HUES48 (cell line): ENCODE data around the gene COL17A1.

Experiments used
- H3K27ac ChIP-seq: one replicate; pipeline ENCODE4 v1.7.0; 2013; ENCODE audit warnings: low read depth, low read length, inconsistent platforms
- H3K27me3 ChIP-seq: 2 replicates; pipeline ENCODE4 v1.6.1; 2013; ENCODE audit warnings: mild to moderate bottlenecking, low read length; ENCODE audit not compliant: control insufficient read depth, insufficient read depth
- H3K36me3 ChIP-seq: 2 replicates; pipeline ENCODE4 v1.6.1; 2013; ENCODE audit warnings: low read length; ENCODE audit not compliant: control insufficient read depth, insufficient read depth
- H3K4me1 ChIP-seq: 2 replicates; pipeline ENCODE4 v1.6.1; 2013; ENCODE audit warnings: mild to moderate bottlenecking, low read length; ENCODE audit not compliant: control insufficient read depth, insufficient read depth
- H3K4me3 ChIP-seq: 2 replicates; pipeline ENCODE4 v1.5.1; 2013; ENCODE audit warnings: mild to moderate bottlenecking, low read depth, low read length
- H3K9ac ChIP-seq: 2 replicates; pipeline ENCODE4 v1.6.1; 2013; ENCODE audit warnings: mild to moderate bottlenecking, low read depth, low read length, moderate library complexity
- H3K9me3 ChIP-seq: 2 replicates; pipeline ENCODE4 v1.6.1; 2013; ENCODE audit warnings: low read length; ENCODE audit not compliant: control insufficient read depth, insufficient read depth

The COL17A1 gene

DNA sequence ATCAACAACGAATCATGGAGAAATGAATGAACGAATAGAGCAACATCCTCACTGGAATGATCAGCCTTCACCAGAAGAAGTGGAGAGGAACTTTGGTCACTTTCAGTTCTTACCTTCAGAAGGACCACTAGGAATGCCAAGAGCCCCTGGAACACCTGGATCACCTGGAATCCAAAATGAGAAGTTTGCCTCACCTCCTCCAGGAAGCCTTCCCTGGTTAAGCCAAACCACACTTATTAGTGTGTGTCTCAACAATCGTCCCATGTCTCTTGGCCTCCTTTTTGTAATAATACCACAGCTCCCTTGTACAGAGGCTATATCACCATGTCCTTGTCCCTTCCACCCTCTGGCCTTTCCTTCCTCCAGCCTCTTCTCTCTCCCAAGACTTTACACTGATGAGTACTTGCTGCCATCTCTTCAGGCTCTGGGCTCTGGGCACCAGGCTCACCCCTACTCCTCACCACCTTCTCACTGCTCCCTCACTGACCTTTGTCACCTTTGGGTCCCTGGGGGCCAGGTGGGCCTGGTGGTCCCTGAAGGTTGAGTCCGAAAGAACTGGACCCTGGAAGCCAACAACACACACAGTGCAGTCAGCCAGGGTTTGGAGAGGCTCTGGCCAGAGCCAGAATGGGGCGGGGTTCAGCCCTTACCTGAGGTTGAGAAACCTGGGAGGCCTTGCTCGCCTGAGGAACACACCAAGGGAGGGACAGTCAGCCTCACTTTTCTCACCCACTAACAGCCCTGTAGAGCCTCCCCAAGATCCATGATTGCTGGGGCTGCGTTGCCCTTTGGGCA is 46.5 kb downstream of the COL17A1 start:
- no peaks in the 10 kb centered on the region for H3K9me3 ChIP-seq
- no peak overlapping the region for H3K4me3 ChIP-seq
- H3K9ac ChIP-seq: no peak overlapping the region
- no peaks in the 10 kb centered on the region for H3K27me3 ChIP-seq
- no peaks in the 10 kb centered on the region for H3K4me1 ChIP-seq
- no peak overlapping the region for H3K27ac ChIP-seq
- H3K36me3 ChIP-seq: no peaks in the 10 kb centered on the region

DNA sequence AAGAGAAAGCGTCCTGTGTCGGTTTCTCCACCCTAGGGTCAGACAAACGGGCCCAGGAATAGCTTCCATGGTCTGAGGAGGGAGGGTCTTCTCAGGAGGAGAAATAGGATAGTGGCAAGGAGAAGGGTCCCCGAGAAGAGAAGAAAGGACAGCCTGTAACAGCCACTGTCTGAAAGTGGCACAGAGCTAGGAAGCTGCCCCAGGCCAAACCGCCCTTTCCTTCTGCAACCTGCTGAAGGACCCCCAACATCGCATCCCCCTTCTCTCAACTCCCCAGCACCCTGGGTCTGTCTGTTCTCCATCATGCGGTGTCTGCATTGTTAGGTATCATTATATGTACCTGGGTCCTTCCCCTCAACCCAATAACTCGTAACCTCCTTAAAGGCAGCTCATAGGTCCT is 47.1 kb downstream of the COL17A1 start:
- Histone ChIP-seq H3K9ac (no peak overlapping the region), H3K27ac (no peak overlapping the region), H3K9me3 (no peaks in the 10 kb centered on the region), H3K27me3 (no peaks in the 10 kb centered on the region), H3K36me3 (no peaks in the 10 kb centered on the region), H3K4me3 (no peak overlapping the region), H3K4me1 (no peaks in the 10 kb centered on the region)

DNA sequence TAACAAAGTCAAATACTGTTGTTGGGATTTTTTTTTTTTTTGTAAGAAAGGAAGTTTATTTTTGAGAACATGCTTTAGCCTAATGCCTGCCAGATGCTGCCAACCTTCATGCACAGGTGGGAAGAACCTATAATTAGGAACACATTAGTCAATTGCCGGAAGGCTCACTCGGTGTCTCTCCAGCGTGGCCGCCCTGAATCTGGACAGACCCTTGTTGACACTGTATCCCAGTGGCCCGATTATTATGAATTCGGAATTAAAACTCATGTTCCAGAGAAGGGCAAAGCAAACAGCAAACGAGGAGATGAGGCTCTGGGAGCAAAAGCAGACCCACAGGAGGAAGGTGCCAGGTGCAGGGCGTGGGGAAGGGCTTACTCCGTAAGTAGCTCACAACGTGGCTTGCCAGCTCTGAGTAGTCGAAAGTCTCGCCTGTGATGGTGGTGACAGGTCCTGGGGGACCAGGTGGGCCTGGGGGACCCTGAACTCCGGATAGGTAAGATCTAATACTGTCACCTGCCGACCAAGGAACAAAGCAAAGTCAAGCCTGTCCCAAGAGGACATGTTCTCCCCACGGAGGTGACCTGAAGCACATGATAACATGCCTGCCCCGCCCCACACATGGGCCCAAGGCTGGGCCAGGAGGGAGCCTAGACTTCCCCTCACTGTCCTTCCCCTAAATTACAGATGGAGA is 48.3 kb downstream of the COL17A1 start:
- Histone ChIP-seq H3K4me3 (no peak overlapping the region), H3K27me3 (no peaks in the 10 kb centered on the region), H3K36me3 (no peaks in the 10 kb centered on the region), H3K4me1 (peaks cover 10% of the 10 kb centered on the region; the same call in 1 of the 2 replicates), H3K9ac (no peak overlapping the region), H3K27ac (no peak overlapping the region), H3K9me3 (no peaks in the 10 kb centered on the region)

DNA sequence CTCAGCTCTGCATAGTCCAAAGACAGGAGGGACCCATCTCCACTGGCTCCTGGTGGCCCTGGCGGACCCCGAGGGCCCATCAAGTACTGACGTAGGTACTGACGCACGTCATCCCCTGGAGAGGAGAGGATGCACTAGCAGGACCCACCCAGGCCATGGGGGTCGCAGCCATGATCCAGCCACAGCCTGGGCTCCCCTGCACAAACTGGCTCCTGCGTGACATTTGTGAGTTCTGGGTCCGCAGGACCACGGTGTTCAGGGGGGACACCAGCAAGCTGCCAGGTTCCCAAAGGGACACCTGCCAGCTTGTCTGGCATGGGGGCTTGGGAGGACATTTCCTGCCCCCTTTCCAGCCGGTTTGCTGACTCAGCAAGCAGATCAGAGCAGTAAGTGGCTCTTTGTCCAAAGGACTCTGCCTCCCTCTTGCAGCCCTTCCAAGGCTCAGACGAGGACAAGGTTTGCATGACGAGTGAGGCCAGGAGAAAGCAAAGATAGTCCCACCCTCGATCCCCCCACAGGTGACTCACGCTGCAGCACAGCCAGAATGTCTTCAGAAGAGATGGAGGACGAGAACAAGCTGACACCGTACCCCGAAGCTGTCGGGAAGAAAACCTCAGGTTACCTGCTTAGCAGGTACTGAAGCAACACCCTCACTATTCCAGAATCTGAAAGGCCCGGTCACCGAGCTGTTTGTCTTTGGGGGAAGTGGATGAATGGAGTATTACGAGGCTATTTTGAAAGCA is 49.0 kb downstream of the COL17A1 start:
- no peak overlapping the region for H3K27ac ChIP-seq
- no peaks in the 10 kb centered on the region for H3K27me3 ChIP-seq
- peaks cover 17% of the 10 kb centered on the region for H3K4me1 ChIP-seq
- H3K4me3 ChIP-seq: no peak overlapping the region
- H3K9me3 ChIP-seq: no peaks in the 10 kb centered on the region
- no peaks in the 10 kb centered on the region for H3K36me3 ChIP-seq
- H3K9ac ChIP-seq: no peak overlapping the region

DNA sequence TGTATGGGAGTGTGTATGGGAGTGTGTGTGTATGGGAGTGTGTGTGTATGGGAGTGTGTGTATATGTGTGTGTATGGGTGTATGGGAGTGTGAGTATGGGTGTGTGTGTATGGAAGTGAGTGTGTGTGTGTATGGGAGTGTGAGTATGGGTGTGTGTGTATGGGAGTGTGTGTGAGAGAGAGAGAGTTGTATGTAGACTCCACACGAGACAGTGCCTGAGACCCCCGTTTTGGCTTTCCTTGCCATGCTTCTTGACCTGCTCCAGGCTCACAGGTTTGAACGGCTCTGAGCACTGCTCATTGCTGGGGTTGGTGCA is 49.7 kb downstream of the COL17A1 start:
- peaks cover 20% of the 10 kb centered on the region for H3K4me1 ChIP-seq
- H3K36me3 ChIP-seq: no peaks in the 10 kb centered on the region
- H3K27me3 ChIP-seq: no peaks in the 10 kb centered on the region
- no peak overlapping the region for H3K9ac ChIP-seq
- H3K9me3 ChIP-seq: no peaks in the 10 kb centered on the region
- H3K27ac ChIP-seq: no peak overlapping the region
- H3K4me3 ChIP-seq: no peak overlapping the region

DNA sequence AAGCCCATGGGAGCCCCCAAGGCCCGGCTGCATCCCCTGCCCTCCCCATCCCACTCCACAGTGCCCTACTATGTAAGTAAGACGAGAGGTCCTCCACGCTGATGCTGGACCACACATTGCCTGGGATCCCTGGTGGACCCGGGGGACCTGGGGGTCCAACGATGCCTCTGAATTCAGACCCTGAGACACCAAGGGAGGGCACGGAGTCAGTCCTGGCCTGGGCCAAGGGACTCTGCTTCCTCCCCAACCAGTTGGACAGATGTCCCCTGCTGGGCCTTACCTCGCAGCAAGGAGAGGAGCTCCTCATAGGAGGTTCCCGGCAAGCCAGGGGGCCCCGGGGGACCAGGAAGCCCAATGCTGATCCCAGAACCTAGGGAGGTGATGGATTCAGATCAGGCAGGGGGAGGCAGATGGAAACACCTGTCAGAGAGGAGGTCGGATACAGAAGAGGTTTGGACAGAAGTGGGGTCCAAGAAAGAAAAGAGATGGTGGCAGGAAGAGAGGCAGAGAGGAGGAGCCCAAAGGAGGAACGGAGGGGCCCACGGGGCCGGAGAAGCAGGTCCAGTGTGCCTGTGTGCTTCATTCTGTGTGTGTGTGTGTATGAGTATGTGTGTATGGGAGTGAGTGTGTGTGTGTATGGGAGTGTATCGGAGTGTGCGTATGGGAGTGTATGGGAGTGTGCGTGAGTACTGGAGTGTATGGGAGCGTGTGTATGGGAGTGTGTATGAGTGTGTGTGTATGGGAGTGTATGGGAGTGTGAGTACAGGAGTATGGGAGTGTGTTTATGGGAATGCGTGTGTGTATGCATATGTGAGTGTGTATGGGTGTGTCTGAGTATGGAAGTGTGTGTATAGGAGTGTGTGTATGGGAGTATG is 50.2 kb downstream of the COL17A1 start:
- no peaks in the 10 kb centered on the region for H3K27me3 ChIP-seq
- H3K4me3 ChIP-seq: no peak overlapping the region
- H3K9me3 ChIP-seq: no peaks in the 10 kb centered on the region
- no peak overlapping the region for H3K9ac ChIP-seq
- peaks cover 20% of the 10 kb centered on the region for H3K4me1 ChIP-seq
- no peak overlapping the region for H3K27ac ChIP-seq
- H3K36me3 ChIP-seq: no peaks in the 10 kb centered on the region

DNA sequence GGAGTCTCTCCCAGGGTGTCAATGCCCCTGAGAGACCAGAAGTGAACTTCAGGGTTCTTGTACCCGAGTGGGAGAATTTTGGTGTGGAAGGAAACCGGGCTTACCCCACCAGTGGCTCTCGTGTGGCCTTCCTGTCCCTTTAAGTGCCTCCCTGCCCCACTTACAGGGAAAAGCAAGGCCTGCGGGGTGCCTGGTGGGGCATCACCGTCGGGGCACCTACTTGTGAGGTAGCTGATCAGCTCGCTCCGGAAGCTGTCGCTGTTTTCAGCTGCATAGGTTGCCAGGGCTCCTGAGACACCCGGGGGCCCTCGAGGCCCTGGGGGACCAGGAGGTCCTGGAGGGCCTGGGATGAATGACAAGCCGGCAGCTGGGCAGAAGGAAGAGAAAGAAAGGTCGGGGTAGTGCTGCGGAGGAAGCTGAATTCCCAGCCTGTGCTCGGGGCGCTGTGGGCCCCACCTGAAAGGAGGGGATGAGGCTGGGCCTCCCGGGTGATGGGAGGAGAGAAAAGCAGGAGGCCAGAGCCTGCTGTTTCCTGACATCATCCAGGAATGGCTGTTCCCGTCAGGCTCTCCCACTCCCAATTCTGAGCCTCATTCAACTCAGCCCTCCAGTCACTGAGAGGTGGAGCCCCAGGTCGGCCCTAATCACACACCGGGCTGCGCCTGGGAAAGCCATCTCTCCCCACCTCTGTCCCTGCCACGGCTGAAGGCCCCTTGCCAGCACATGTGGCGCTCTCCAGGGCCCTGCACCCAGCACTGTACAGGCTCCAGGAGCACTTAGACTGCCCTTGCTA is 51.1 kb downstream of the COL17A1 start:
- Histone ChIP-seq H3K9ac (no peak overlapping the region), H3K36me3 (0 out of 2 replicates have a peak, but pooled peaks cover under 1% of the 10 kb centered on the region), H3K27ac (no peak overlapping the region), H3K4me1 (peaks cover 20% of the 10 kb centered on the region), H3K27me3 (no peaks in the 10 kb centered on the region), H3K4me3 (no peak overlapping the region), H3K9me3 (no peaks in the 10 kb centered on the region)

DNA sequence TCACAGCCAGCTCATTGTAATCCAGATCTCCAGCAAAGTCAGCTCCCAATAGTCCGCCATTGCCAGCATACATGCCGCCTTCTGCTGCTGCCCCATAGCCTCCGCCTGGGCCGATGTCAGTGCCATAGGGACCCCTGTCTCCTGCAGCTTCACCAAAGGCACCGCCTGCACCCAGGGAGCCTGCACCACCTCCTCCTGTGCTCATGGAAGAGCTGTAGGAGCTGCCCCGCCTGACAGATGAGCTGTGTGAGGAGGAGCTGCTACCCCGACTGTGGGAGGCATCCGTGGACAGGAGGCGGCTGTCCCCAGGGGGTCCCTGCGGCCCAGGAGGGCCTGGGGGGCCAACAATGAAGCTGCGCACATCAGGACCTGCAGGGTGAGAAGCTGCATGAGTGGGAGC is 51.7 kb downstream of the COL17A1 start:
- Histone ChIP-seq H3K27me3 (no peaks in the 10 kb centered on the region), H3K4me1 (peaks cover 20% of the 10 kb centered on the region), H3K27ac (no peak overlapping the region), H3K9me3 (no peaks in the 10 kb centered on the region), H3K9ac (no peak overlapping the region), H3K4me3 (no peak overlapping the region), H3K36me3 (0 out of 2 replicates have a peak, but pooled peaks cover 3% of the 10 kb centered on the region)

DNA sequence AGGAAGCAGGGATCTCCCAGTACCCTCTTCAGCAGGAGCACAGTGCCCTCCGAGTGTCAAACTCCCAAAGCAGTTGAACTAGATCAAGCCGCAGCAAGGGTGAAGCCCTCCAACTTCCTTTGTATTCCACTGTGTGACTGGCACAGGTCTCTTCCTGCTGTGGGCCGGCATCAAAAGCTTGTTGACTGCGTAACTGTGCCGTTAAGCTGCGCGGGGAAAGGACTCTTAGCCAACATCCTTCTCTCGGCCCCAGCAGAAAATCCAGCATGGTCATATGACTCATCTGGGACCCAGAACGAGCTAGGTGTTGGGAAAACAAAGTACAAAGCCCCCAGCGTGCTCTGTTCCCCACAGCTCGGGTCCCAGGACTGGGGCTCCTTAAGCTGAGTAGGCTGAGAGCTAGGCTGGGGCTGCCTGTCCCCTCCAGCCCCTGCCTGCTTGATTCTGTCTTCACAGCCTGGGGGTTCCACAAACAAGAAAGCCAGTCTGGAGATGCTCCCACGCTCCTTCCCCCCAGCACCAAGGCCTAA is 52.2 kb downstream of the COL17A1 start:
- H3K36me3 ChIP-seq: 0 out of 2 replicates have a peak, but pooled peaks cover 3% of the 10 kb centered on the region
- H3K4me3 ChIP-seq: no peak overlapping the region
- H3K27ac ChIP-seq: no peak overlapping the region
- no peak overlapping the region for H3K9ac ChIP-seq
- no peaks in the 10 kb centered on the region for H3K27me3 ChIP-seq
- H3K9me3 ChIP-seq: no peaks in the 10 kb centered on the region
- H3K4me1 ChIP-seq: peaks cover 20% of the 10 kb centered on the region
